ENCODE data around the gene DIS3L2. TPM values are rescaled to one million over a fixed set of nuclear protein-coding genes. Genes with fewer than 3 reads are reported as not detected.

Gene DIS3L2, protein sequence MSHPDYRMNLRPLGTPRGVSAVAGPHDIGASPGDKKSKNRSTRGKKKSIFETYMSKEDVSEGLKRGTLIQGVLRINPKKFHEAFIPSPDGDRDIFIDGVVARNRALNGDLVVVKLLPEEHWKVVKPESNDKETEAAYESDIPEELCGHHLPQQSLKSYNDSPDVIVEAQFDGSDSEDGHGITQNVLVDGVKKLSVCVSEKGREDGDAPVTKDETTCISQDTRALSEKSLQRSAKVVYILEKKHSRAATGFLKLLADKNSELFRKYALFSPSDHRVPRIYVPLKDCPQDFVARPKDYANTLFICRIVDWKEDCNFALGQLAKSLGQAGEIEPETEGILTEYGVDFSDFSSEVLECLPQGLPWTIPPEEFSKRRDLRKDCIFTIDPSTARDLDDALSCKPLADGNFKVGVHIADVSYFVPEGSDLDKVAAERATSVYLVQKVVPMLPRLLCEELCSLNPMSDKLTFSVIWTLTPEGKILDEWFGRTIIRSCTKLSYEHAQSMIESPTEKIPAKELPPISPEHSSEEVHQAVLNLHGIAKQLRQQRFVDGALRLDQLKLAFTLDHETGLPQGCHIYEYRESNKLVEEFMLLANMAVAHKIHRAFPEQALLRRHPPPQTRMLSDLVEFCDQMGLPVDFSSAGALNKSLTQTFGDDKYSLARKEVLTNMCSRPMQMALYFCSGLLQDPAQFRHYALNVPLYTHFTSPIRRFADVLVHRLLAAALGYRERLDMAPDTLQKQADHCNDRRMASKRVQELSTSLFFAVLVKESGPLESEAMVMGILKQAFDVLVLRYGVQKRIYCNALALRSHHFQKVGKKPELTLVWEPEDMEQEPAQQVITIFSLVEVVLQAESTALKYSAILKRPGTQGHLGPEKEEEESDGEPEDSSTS
- total RNA-seq, result 21.8 and 29.0 TPM in 2 replicates

DNA sequence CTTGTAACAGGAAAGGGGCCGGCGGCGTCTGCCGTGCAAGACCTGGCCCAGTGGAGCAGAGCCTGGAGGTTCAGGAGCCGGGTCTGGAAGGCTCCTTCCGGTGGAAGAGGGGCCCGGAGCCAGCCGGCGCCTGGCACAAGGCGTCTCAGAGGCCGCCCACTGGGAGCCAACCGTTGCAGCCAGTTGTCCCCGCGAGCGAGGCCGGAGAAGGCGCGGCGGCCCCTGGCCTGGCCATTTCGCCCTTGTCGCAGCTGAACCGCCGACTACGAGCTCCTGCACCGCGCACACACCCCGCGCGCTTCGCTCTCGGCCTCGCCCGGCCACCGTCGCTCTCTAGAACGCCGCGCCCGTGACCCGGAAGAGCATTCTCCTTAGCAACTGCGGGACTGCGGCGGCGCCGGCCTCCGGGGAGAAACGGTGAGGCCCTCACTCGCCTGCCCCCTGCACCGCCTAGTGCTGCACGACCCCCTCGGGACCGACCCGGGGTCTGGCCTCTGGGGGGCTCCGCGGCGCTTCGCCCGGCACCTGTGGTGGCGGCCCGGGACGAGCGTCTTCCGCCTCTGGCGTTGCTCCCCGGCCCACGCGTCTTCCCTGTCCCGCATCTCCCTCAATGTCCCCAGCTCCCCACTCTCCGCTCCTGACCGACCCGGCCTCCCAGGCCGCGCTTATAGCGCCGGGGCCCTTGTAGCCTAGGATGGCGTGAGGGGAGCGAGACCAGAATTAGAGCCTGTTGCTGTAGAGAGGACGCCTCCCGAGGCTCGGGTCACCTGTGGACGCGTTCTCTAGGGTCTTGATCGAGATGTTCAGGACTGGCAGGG is at the start of gene DIS3L2:
DIS3L2 (plus strand) TSS at position 365 of the 818 bp plus-strand sequence. CDS start 53,215 bp downstream, outside the sequence.

DNA sequence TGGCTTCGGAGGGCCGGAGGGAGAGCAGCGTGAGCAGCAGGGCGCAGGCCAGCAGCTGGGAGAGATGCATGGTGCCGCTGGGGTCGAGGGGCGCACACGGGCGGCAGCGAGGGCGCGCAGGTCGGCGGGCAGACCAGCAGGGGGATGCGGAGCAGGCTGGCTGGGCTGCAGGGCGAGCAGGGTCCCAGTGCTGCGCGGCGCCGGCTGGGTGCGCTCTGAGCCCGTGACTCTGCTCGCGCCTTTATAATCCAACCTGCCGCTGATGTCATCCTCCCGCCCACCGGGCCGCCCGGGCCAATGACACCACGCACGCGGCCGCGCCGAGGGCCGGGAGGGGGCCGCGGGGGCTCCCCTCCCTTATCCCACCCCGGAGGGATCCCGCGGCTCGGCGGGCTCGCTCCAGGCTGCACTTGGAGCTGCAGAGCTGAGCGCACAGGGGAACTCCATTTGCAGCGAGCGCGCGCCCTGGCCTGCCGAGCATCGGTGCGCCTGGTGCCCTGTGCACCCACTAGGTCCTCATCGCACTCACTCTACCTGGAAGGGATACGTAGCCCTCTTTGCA is 35.3 kb upstream of the DIS3L2 start, which contains the start of gene NPPC:
NPPC (minus strand) TSS at position 217 of the 562 bp plus-strand sequence; CDS start at position 70, 147 bp downstream.

DNA sequence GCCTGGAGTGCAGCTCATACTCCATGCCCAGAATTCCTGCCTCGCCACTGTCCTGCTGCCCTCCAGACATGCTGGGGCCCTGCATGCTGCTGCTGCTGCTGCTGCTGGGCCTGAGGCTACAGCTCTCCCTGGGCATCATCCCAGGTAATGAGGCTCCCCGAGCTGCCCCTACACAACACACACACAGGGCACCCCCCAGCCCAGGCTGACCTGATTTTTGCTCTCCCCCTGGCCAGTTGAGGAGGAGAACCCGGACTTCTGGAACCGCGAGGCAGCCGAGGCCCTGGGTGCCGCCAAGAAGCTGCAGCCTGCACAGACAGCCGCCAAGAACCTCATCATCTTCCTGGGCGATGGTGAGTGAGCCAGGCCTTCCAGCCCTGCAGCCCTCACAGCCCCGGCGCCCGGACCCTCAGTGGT is 417.2 kb downstream of the DIS3L2 start, which contains the start of gene ALPP:
ALPP (plus strand) TSS at position 17 of the 417 bp plus-strand sequence; CDS start at position 69, 52 bp downstream.

Other genes with a start within 250 kb of the DIS3L2 start
- 23.2 and 31.0 TPM in 2 replicates for gene PDE6D, start 180.4 kb upstream of the DIS3L2 start, total RNA-seq
- gene COPS7B, start 175.3 kb upstream of the DIS3L2 start, total RNA-seq, result 23.3 and 28.5 TPM in 2 replicates
- gene NPPC, start 35.3 kb upstream of the DIS3L2 start, total RNA-seq, result 0.76 TPM in 1 of 2 replicates, not detected in the other